Esophagus muscularis mucosa (tissue), 4 donors: ENCODE results near the gene SASS6.

ENCODE experiments used
- CTCF ChIP-seq, 3 experiments: fragments of 200-600 bp in 2 of 3; fragments of 450-650 bp in 1 of 3; sonication (generic) in 2 of 3; IDR thresholded peaks; one replicate each; pipeline ENCODE4 v1.5.1; 2017 to 2019; ENCODE audit warnings: antibody characterized with exemption in 3 of 3, mild to moderate bottlenecking in 2 of 3, moderate library complexity in 1 of 3
- EP300 ChIP-seq: sonication (generic); formaldehyde crosslinking; IDR thresholded peaks from one replicate; pipeline ENCODE4 v1.6.1; 2017; ENCODE audit warnings: antibody characterized with exemption
- POLR2A ChIP-seq: fragments of 450-650 bp; IDR thresholded peaks from one replicate; pipeline ENCODE4 v1.6.1; 2017; ENCODE audit warnings: antibody characterized with exemption, moderate library complexity, mild to moderate bottlenecking, low read depth
- POLR2AphosphoS5 ChIP-seq, 2 donors: sonication (generic); formaldehyde crosslinking; IDR thresholded peaks; one replicate each; pipeline ENCODE4 v1.6.1; 2017; ENCODE audit warnings: antibody characterized with exemption in 2 of 2

- no peak for TF ChIP-seq CTCF (IDR thresholded peaks at IDR 0.05)
- no peak for TF ChIP-seq POLR2A
- no peak for TF ChIP-seq POLR2AphosphoS5 (IDR thresholded peaks at IDR 0.05)
- no peak for TF ChIP-seq EP300
Observed at GRCh38 chr1:100090471-100090870, 42.3 kb downstream of the SASS6 start.
